ENCODE data around the gene MADD. TPM values are rescaled to one million over a fixed set of nuclear protein-coding genes. Genes with fewer than 3 reads are reported as not detected.

MADD gene
- total RNA-seq, 1 donor from 2014 or later = 40.9 TPM

DNA sequence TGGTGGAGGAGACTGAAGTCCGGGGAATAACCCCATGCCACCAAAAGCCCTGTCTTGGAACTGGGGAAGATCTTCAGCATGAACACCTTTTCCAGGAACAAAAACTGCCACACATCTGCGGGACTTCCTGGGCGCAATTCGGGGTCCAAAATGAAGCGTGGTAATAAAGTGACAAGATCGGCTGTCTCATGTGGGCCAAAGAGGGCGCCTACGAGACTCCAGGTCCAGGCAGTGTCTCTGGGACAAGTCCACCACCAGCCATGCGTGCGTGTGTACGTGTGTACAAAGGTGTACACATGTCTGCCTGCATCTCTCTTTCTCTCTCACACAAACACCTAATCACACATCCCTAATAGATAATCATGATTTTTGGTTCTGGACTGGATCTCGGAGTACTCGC is 91.5 kb downstream of the MADD start:
- TF ChIP-seq, protein P1, sequence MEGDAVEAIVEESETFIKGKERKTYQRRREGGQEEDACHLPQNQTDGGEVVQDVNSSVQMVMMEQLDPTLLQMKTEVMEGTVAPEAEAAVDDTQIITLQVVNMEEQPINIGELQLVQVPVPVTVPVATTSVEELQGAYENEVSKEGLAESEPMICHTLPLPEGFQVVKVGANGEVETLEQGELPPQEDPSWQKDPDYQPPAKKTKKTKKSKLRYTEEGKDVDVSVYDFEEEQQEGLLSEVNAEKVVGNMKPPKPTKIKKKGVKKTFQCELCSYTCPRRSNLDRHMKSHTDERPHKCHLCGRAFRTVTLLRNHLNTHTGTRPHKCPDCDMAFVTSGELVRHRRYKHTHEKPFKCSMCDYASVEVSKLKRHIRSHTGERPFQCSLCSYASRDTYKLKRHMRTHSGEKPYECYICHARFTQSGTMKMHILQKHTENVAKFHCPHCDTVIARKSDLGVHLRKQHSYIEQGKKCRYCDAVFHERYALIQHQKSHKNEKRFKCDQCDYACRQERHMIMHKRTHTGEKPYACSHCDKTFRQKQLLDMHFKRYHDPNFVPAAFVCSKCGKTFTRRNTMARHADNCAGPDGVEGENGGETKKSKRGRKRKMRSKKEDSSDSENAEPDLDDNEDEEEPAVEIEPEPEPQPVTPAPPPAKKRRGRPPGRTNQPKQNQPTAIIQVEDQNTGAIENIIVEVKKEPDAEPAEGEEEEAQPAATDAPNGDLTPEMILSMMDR (IDR thresholded peaks at IDR 0.05; ENCODE audit: borderline replicate concordance) = no peak
- H3K4me3 ChIP-seq = no peak overlapping the region
- no peaks in the 10 kb centered on the region for H3K9me3 ChIP-seq (replicated peaks)
- H3K36me3 ChIP-seq = no peaks in the 10 kb centered on the region
- H3K4me1 ChIP-seq = peaks cover 13% of the 10 kb centered on the region
- intact Hi-C loops (cut with micrococcal nuclease) = no loop called here
- no peaks in the 10 kb centered on the region for H3K27me3 ChIP-seq (ENCODE audit: low read depth)
- peak overlapping the region; percentile 63 for H3K27ac ChIP-seq (replicated peaks)
- DNase-seq = no peak

DNA sequence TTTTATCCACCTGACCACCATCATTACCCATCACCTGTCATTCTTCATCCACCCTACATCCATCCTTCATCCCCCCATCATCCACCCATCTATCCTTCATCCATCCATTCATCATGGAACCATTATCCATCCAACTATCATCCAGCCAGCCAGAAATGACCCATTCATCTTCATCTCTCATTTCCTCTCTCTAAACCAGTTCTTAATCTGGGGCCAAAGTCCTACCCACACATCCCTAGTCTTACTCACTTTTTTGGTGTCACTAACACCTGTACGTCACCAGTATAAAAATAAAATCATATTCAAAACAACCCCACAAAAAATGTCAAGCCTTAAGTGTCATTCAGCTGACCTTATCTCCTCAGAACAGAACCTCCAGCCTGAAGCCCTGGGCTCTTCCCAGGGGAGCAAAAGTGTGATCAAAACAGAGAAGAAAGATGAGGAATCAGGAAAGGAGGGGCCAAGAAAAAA is 96.1 kb downstream of the MADD start:
- H3K36me3 ChIP-seq = no peaks in the 10 kb centered on the region
- no peak overlapping the region for H3K27ac ChIP-seq (replicated peaks)
- H3K27me3 ChIP-seq (ENCODE audit: low read depth) = no peaks in the 10 kb centered on the region
- intact Hi-C loops (cut with micrococcal nuclease) = no loop called here
- no peaks in the 10 kb centered on the region for H3K9me3 ChIP-seq (replicated peaks)
- H3K4me1 ChIP-seq = peaks cover 6% of the 10 kb centered on the region
- TF ChIP-seq, protein P1 (IDR thresholded peaks at IDR 0.05; ENCODE audit: borderline replicate concordance) = no peak
- no peak for DNase-seq
- no peak overlapping the region for H3K4me3 ChIP-seq

DNA sequence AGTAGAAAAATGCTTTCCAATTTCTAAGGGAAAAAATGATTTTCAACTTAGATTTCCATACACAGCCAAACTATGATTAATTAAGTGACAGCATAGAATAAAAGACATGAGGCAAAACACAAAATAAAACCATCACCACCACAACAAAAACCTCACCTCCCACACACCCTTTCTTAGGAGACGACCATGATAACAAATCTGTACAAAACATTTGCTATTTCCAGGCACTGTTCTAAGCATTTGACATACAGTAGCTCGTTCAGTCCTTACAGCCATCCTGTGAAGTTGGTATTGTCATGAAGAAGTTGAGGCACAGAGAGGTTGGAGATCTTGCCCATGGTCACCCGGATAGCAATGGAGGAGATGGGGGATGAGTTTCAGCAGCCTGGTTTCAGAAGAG is 99.7 kb downstream of the MADD start:
- no peak for DNase-seq
- TF ChIP-seq, protein P1 (IDR thresholded peaks at IDR 0.05; ENCODE audit: borderline replicate concordance) = no peak

DNA sequence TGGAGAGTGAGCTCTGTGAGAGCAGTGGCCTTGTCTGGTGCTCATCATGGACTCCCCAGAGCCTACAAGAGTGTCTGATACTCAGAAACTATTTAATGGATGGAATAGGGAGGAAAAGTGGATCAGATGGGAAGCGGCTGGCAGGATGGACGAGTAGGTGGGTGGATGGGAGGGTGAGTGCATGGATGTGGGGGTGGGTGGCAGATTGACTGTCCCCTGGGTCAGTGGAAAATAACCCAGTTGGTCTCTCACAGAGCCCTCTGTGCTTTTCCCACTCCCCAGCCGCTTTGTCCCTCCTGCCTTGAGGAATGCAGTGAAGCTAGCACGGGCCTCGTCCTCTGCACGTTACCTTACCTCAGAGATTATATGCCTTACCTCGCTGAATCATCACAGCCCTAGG is 102.5 kb downstream of the MADD start:
- no peaks in the 10 kb centered on the region for H3K27me3 ChIP-seq (ENCODE audit: low read depth)
- no peak overlapping the region for H3K4me3 ChIP-seq
- TF ChIP-seq, protein P1 (IDR thresholded peaks at IDR 0.05; ENCODE audit: borderline replicate concordance) = no peak
- no peaks in the 10 kb centered on the region for H3K9me3 ChIP-seq (replicated peaks)
- intact Hi-C loops (cut with micrococcal nuclease) = no loop called here
- H3K27ac ChIP-seq (replicated peaks) = no peak overlapping the region
- H3K36me3 ChIP-seq = no peaks in the 10 kb centered on the region
- H3K4me1 ChIP-seq = no peaks in the 10 kb centered on the region
- DNase-seq = no peak

More for the DNA sequence above, 99.7 kb downstream of the MADD start:
- Histone ChIP-seq H3K9me3 (replicated peaks) (no peaks in the 10 kb centered on the region), H3K27me3 (ENCODE audit: low read depth) (no peaks in the 10 kb centered on the region), H3K27ac (replicated peaks) (no peak overlapping the region), H3K4me3 (no peak overlapping the region), H3K4me1 (no peaks in the 10 kb centered on the region), H3K36me3 (no peaks in the 10 kb centered on the region)
- intact Hi-C loops (cut with micrococcal nuclease) = no loop called here

DNA sequence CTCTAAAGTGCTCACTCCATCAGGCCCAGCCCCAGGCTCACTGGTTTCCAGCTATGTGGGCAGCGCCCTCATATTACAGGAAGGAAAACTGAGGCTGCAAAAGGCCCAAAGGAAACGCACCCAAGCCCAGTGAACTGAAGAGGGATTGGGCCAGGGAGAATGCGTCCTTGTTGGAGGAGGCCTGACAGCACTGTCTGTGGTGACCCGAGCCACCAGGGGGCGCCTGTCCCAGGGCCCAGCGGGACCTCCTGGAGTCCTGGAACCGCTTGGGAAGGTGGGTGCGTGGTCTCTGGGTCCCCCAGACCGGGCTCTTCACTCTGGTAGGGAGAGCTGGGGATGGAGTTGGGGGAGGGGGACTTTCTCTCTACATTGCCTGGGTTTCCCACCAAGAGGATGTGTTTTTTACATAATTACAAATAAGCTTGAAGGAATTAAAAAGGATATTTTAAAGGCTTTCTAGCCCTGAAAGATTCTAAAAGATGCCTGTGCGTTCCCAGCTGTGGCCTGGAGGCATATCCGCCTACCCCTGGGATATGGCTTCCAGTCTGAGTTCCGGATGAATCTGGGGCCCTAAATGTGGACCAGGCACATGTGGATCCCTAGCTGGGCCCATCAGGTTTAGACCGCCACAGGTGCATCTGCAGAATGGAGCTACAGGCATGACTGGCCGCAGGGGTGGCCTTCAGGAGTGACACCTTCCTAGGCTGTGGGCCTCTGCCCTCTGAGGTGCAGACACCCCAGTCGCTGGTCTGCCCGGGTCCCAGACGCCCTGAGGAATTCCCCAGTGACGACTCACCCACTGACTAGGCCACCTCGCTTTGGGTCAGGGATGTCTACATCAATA is 104.2 kb downstream of the MADD start:
- H3K36me3 ChIP-seq = no peaks in the 10 kb centered on the region
- intact Hi-C loops (cut with micrococcal nuclease) = no loop called here
- H3K4me1 ChIP-seq = no peaks in the 10 kb centered on the region
- H3K4me3 ChIP-seq = no peak overlapping the region
- no peaks in the 10 kb centered on the region for H3K27me3 ChIP-seq (ENCODE audit: low read depth)
- TF ChIP-seq, protein P1 (IDR thresholded peaks at IDR 0.05; ENCODE audit: borderline replicate concordance) = peak; percentile 99
- peak; percentile 84 for DNase-seq
- H3K9me3 ChIP-seq (replicated peaks) = no peaks in the 10 kb centered on the region
- H3K27ac ChIP-seq (replicated peaks) = no peak overlapping the region

Measured in left ventricle myocardium inferior (tissue), 1 donor.